GM12878 (cell line): Measurements from ENCODE around the gene SCN5A. TPM values are rescaled to one million over a fixed set of nuclear protein-coding genes. Genes with fewer than 3 reads are reported as not detected.

Experiments
- ATAC-seq: fragments of 200-7000 bp; cut with Tn5 transposase; 3 replicates; pipeline ENCODE4 v1.9.1; 2020; ENCODE audit warnings: mild to moderate bottlenecking, moderate library complexity
- BruUV-seq: library from RNA; stranded (reverse); fragments of 400-500 nt; replicated peaks from 2 replicates; lab custom pipeline; 2021; lab: Mats Ljungman, UMichigan
- CTCF ChIA-PET: fragments of 300-600 bp; sonication (Branson Sonifier 250); formaldehyde crosslinking; extraction: SDS; loops from one replicate; lab custom pipeline; 2021; ENCODE audit warnings: inconsistent platforms; lab: Yijun Ruan, JAX
- POLR2A ChIA-PET: fragments of 350-600 bp; formaldehyde crosslinking; extraction: SDS; loops from one replicate; lab custom pipeline; 2021; ENCODE audit warnings: inconsistent platforms; lab: Charles Lee
- RAD21 ChIA-PET: fragments of 300-600 bp; sonication (Branson Sonifier 250); formaldehyde crosslinking; loops from one replicate; lab custom pipeline; 2023; ENCODE audit warnings: antibody characterized with exemption; ENCODE audit not compliant: unreplicated experiment; lab: Charles Lee
- SMC1A ChIA-PET: fragments of 300-600 bp; sonication (Branson Sonifier 250); formaldehyde crosslinking; loops from one replicate; lab custom pipeline; 2023; ENCODE audit not compliant: unreplicated experiment, uncharacterized antibody; lab: Charles Lee
- DNase-seq: peaks from one replicate; pipeline ENCODE4 v3.0.0-alpha.2; 2011; ENCODE audit warnings: low read depth, low spot score
- FAIRE-seq: peaks from 3 replicates; lab custom pipeline; 2011; peaks lifted over from hg19 to GRCh38; lab: Jason Lieb, UNC
- H2AFZ ChIP-seq: 2 replicates; pipeline ENCODE4 v1.6.0; 2011; ENCODE audit warnings: low read depth, low read length, control low read depth; ENCODE audit not compliant: control insufficient read depth
- H3K27ac ChIP-seq: 2 replicates; pipeline ENCODE4 v1.5.1; 2011; ENCODE audit warnings: control low read depth; ENCODE audit not compliant: control insufficient read depth, insufficient read depth
- H3K27me3 ChIP-seq, 2 experiments: replicated peaks in 1 of 2; 2 replicates each; pipeline versions ENCODE4 v1.6.0 to v1.6.1; 2011; ENCODE audit warnings: low read length in 1 of 2; ENCODE audit not compliant: control insufficient read depth in 2 of 2, insufficient read depth in 2 of 2
- H3K36me3 ChIP-seq, 2 experiments: 2 replicates each; pipeline ENCODE4 v1.5.1; 2011; ENCODE audit warnings: low read length in 1 of 2; ENCODE audit not compliant: control insufficient read depth in 2 of 2, insufficient read depth in 2 of 2
- H3K4me1 ChIP-seq: 2 replicates; pipeline ENCODE4 v1.6.1; 2011; ENCODE audit warnings: mild to moderate bottlenecking, low read length, moderate library complexity, mixed read lengths; ENCODE audit not compliant: control insufficient read depth, insufficient read depth
- H3K4me2 ChIP-seq: 2 replicates; pipeline ENCODE4 v1.6.0; 2011; ENCODE audit warnings: control low read depth; ENCODE audit not compliant: control insufficient read depth, insufficient read depth
- H3K4me3 ChIP-seq: fragments of 200-600 bp; sonication (generic); 2 replicates; pipeline ENCODE4 v1.5.1; 2016
- H3K79me2 ChIP-seq: 2 replicates; pipeline ENCODE4 v1.6.0; 2011; ENCODE audit warnings: low read length; ENCODE audit not compliant: control insufficient read depth, insufficient read depth
- H3K9ac ChIP-seq: 2 replicates; pipeline ENCODE4 v1.8.0; 2011; ENCODE audit warnings: low read length, control low read depth, mixed read lengths; ENCODE audit not compliant: control insufficient read depth, insufficient read depth
- H3K9me3 ChIP-seq: replicated peaks from 3 replicates; pipeline ENCODE4 v1.5.1; 2011; ENCODE audit warnings: mild to moderate bottlenecking, low read length; ENCODE audit not compliant: control insufficient read depth, insufficient read depth
- H4K20me1 ChIP-seq: 2 replicates; pipeline ENCODE4 v1.6.0; 2011; ENCODE audit not compliant: control insufficient read depth, insufficient read depth
- CBX5 ChIP-seq: sonication (generic); IDR thresholded peaks from 2 replicates; pipeline ENCODE4 v1.6.1; 2016; ENCODE audit warnings: low read depth, moderate library complexity, mild to moderate bottlenecking, inconsistent platforms
- FOS ChIP-seq: IDR thresholded peaks from 3 replicates; pipeline ENCODE4 v1.6.1; 2011; ENCODE audit warnings: borderline replicate concordance; ENCODE audit not compliant: insufficient read length; ENCODE audit errors: extremely low read depth
- NR2C2 ChIP-seq: IDR thresholded peaks from 2 replicates; pipeline ENCODE4 v1.6.1; 2011; ENCODE audit warnings: borderline replicate concordance, low read depth; ENCODE audit not compliant: control insufficient read depth, insufficient read length
- POU2F2 ChIP-seq: IDR thresholded peaks from 3 replicates; pipeline ENCODE4 v1.6.1; 2011; ENCODE audit warnings: low read depth, mild to moderate bottlenecking, low read length, borderline replicate concordance
- RELA ChIP-seq: fragments of 450-650 bp; IDR thresholded peaks from 2 replicates; pipeline ENCODE4 v1.8.0; 2014; ENCODE audit warnings: borderline replicate concordance; ENCODE audit not compliant: partially characterized antibody
- SP1 ChIP-seq: IDR thresholded peaks from one replicate; pipeline ENCODE4 v1.6.1; 2011; ENCODE audit warnings: low read depth, low read length
- WGBS: methylation state at CpG from one replicate; pipeline ENCODE4 v1.1.6; 2016; ENCODE audit warnings: low lambda C conversion rate; ENCODE audit not compliant: insufficient replicate concordance, insufficient coverage; ENCODE audit errors: missing lambda C conversion rate; 5-methylcytosine and 5-hydroxymethylcytosine counted together
- in situ Hi-C: fragments of 300-500 bp; cut with MboI; formaldehyde crosslinking; loops from 9 replicates; pipeline ENCODE4 v1.14.3; 2018; ENCODE audit warnings: mixed read lengths
- intact Hi-C: fragments of 100-400 bp; cut with micrococcal nuclease; formaldehyde crosslinking; loops from one replicate; pipeline ENCODE4 v1.14.2; 2022; ENCODE audit not compliant: unreplicated experiment
- polyA plus RNA-seq, 11 experiments: library from polyadenylated mRNA; depleted of rRNA in 4 of 11; unstranded in 6 of 11; stranded (reverse) in 5 of 11; fragments of >200 nt; fragmentation: Nextera tagmentation in 4 of 11; fragmentation: Illumina TruSeq in 1 of 11; extraction: Ambion mirVana in 4 of 11; extraction: Trizol in 1 of 11; gene quantifications; 1 replicate in 1 of 11; 2 replicates in 10 of 11; pipeline versions ENCODE4 v1.2.1 to v1.2.3, GENCODE V29; 2011 to 2016; ENCODE audit warnings: inconsistent platforms in 2 of 11, missing spikeins in 2 of 11, low read depth in 1 of 11
- total RNA-seq, 4 experiments: library from RNA; depleted of rRNA in 3 of 4; stranded (reverse); fragments of >200 nt in 3 of 4; fragmentation: Illumina TruSeq in 1 of 4; extraction: Trizol in 1 of 4; gene quantifications; 2 replicates each; pipeline versions ENCODE4 v1.2.1 to v1.2.3, GENCODE V29; 2013 to 2021
- TF ChIP-seq, protein P1 (sequence below): fragments of 450-650 bp; IDR thresholded peaks from 2 replicates; pipeline ENCODE4 v1.6.1; 2017; ENCODE audit warnings: borderline replicate concordance
- TF ChIP-seq, protein P2 (sequence below): fragments of 450-650 bp; IDR thresholded peaks from 2 replicates; pipeline ENCODE4 v1.6.1; 2014; ENCODE audit warnings: mild to moderate bottlenecking

SCN5A gene
- total and polyA plus RNA-seq, 10 of the 15 experiments (the other 5 are each of a cell fraction or from before 2014, with no cell fraction given) = not detected

DNA sequence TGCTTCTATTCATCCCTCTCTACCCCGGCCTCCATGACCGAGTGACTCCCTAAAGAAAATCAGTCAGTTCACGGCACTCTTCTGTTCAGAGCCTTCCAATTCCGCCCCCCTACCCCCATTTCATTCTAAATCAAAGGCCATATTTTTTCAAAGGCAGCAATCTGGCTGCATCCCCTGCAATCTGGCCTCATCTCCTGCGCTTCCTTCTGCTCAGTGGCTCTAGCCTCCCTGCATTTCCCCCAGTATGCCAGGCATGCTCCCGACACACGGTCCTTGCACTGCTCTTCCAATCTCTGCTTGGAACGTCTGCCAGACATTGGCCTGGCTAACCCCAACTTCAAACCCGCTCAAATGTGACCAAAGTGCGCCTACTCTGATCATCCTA is 85.6 kb downstream of the SCN5A start:
- ATAC-seq (no peak), FAIRE-seq (no peak), DNase-seq (no peak)
- Histone ChIP-seq H2AFZ (no peak overlapping the region), H3K27me3 (no peaks in the 10 kb centered on the region), H3K9ac (no peak overlapping the region), H3K4me3 (no peak overlapping the region), H3K36me3 (no peaks in the 10 kb centered on the region), H3K27ac (no peak overlapping the region), H3K9me3 (no peaks in the 10 kb centered on the region), H3K79me2 (no peaks in the 10 kb centered on the region), H4K20me1 (no peaks in the 10 kb centered on the region), H3K4me2 (no peak overlapping the region), H3K4me1 (no peaks in the 10 kb centered on the region)
- TF ChIP-seq SP1 = no peak
- TF ChIP-seq CBX5 = no peak
- no peak for TF ChIP-seq NR2C2
- no peak for TF ChIP-seq FOS
- TF ChIP-seq RELA = no peak
- TF ChIP-seq, protein P1, sequence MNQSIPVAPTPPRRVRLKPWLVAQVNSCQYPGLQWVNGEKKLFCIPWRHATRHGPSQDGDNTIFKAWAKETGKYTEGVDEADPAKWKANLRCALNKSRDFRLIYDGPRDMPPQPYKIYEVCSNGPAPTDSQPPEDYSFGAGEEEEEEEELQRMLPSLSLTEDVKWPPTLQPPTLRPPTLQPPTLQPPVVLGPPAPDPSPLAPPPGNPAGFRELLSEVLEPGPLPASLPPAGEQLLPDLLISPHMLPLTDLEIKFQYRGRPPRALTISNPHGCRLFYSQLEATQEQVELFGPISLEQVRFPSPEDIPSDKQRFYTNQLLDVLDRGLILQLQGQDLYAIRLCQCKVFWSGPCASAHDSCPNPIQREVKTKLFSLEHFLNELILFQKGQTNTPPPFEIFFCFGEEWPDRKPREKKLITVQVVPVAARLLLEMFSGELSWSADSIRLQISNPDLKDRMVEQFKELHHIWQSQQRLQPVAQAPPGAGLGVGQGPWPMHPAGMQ = no peak
- TF ChIP-seq, protein P2, sequence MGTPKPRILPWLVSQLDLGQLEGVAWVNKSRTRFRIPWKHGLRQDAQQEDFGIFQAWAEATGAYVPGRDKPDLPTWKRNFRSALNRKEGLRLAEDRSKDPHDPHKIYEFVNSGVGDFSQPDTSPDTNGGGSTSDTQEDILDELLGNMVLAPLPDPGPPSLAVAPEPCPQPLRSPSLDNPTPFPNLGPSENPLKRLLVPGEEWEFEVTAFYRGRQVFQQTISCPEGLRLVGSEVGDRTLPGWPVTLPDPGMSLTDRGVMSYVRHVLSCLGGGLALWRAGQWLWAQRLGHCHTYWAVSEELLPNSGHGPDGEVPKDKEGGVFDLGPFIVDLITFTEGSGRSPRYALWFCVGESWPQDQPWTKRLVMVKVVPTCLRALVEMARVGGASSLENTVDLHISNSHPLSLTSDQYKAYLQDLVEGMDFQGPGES = no peak
- TF ChIP-seq POU2F2 = no peak
- intact Hi-C loops (no loop called here), in situ Hi-C loops (no loop called here)
- ChIA-PET RAD21 (no interaction called here), CTCF (no interaction called here), POLR2A (no interaction called here), SMC1A (no interaction called here)
- 33% methylated on average over 10 of the region's 10 CpGs for WGBS
- BruUV-seq = no TSS peak
